NCI-H446 (cell line): Measurements from ENCODE around the gene PFN3.
"Not testable (repeated sequence)": the region's sequence is repeated elsewhere in the genome, so short reads cannot be mapped to it uniquely, and the experiment has no call there.

Experiments
- DNase-seq, 2 experiments: peaks; one replicate each; lab custom pipeline; 2025; lab: John Stamatoyannopoulos, UW

PFN3 gene

GRCh38 chr5:177425801-177426565, 25.5 kb upstream of the PFN3 start:
- DNase-seq: peak; percentile 98 to 100

GRCh38 chr5:177425196-177425800, 24.8 kb upstream of the PFN3 start:
- DNase-seq: no peak

DNA sequence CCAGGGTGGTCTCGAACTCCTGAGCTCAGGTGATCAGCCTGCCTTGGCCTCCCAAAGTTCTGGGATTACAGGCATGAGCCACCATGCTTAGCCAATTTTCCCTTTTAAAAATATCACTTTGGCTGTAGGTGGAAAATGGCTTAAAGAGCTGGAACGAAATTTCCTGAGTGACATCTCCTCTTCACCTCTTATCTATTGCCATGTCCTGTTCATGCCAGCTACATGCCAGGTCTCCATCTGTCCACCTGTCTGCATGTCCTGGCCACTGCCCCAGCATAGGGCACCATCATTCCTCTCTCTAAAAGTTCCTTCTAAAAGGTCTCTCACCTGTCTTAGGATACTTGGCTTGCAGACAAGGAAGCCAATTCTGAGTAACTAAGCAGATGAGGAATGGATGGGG, 23.2 kb upstream of the PFN3 start:
- DNase-seq: no peak

- no peak for DNase-seq
These were observed 20.8 kb upstream of the PFN3 start for GRCh38 chr5:177421062-177421798.

GRCh38 chr5:177420472-177420871, 20.0 kb upstream of the PFN3 start:
- DNase-seq: not testable (repeated sequence)

DNA sequence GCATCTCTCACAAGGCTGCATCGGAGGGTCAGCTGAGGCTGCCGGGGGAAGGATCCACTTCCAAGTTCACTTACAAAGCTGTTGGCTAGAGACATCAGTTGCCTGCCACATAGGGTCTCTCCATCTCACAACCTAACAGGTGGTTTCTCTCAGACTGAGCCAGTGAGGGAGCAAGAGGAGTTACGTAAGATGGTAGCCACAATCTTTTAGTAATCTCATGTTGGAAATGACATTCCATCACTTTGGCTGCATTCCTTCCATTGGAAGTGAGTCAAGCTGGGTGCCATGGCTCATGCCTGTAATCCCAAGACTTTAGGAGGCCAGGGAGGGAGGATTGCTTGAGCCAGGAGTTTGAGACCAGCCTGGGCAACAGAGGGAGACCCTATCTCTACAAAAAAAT, 18.6 kb upstream of the PFN3 start:
- DNase-seq: no peak

- DNase-seq: not testable (repeated sequence)
These were observed 16.6 kb upstream of the PFN3 start for GRCh38 chr5:177417081-177417480.

- no peak for DNase-seq
These were observed 14.0 kb upstream of the PFN3 start for GRCh38 chr5:177414481-177414880.

DNA sequence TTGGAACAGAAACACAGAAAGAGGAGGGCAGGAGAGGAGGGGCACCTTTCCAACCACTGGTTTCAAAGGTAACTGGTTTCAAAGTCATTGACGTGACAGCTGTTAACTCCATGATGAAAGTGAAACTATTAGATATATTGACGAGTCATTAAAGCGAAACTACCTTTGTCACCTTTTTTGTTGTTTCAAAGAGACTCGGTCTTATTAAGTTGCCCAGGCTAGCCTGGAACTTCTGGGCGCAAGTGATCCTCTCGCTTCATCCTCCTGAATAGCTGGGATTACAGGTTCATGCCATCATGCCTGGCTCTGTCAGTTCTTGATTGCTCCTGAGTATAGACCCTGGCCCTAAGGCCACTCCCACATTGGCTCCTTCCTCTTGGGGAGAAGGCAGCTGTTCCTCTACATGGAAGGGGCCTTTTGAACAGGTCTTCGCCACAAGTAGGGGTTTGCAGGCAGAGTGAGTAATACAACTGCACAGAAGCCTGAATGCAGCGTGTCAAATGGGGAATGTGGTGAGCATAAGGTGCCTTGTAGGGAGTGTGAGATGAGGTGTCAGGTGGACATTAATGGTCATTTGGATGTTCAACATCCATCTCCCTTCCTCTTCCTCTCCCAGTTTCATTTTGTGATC, 12.3 kb upstream of the PFN3 start:
- no peak for DNase-seq

- DNase-seq: no peak
These were observed 10.1 kb upstream of the PFN3 start for GRCh38 chr5:177410575-177410974.

- DNase-seq: no peak
These were observed 8.8 kb upstream of the PFN3 start, which contains the start of gene F12 for GRCh38 chr5:177409043-177409801. F12 (minus strand) TSS chr5:177409564; CDS start chr5:177409527, 37 bp downstream.

DNA sequence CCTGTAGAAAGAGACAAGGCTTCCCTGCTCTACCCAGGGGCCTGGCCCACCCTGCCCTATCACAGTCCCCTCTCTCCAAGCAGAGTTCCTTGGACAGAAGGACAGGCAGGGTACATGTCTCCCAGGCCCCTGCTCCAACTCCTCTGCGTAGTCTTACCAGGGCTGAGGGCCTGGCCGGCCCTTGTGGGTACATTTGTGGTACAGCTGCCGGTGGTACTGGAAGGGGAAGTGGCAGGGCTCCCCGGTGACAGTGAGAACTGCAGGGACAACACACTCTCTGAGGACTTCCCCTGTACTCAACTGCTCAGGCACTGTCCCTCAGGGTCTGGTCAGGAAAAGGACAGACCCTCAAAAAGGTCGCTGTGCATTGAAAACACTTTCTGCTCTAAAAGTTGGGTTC, 5.3 kb upstream of the PFN3 start:
- no peak for DNase-seq

DNA sequence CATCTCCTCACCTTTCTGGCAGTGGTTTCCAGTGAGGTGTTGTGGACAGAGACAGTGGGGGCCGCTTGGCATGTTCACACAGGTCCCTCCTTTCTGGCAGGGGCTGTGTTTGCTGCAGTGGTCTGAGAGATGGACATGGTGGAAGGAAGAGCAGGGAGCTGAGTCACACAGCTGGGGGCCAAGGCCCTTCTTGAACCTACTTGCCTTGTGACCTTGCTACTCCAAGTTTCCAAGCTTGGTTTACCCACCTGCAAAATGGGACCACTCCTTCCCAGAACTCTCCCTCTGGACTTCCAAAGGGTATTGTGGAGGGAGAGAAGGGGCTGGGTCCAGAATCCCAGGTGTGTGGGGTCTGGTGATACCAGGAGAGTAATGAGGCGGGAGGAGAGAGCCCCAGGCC, 4.9 kb upstream of the PFN3 start:
- no peak for DNase-seq

DNA sequence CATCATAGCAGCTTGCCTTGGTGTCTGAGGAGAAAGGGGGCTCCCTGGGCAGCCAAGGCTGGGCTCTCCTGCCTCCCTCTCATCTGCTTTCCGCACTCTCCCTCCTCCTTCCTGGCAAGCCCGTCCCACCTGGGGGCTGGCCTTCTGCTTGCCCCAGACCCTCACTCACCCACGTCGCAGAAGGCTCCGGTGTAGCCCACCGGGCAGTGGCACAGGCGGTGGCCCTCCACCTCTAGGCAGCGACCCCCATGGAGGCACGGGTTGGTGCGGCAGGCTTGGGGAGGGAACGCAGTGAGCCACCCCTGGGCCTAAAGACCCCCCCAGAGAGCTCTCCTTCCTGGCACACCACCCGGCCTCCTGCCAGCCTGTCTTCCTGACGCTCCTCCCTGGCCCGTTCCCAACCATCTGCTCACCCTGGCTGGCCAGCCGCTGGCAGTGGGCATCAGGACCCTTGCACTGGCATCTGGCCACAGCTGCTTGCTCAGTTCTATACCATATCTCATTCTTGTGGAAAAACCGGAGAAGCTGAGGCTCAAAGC, 4.2 kb upstream of the PFN3 start:
- DNase-seq: peak; percentile 16 to 76

DNA sequence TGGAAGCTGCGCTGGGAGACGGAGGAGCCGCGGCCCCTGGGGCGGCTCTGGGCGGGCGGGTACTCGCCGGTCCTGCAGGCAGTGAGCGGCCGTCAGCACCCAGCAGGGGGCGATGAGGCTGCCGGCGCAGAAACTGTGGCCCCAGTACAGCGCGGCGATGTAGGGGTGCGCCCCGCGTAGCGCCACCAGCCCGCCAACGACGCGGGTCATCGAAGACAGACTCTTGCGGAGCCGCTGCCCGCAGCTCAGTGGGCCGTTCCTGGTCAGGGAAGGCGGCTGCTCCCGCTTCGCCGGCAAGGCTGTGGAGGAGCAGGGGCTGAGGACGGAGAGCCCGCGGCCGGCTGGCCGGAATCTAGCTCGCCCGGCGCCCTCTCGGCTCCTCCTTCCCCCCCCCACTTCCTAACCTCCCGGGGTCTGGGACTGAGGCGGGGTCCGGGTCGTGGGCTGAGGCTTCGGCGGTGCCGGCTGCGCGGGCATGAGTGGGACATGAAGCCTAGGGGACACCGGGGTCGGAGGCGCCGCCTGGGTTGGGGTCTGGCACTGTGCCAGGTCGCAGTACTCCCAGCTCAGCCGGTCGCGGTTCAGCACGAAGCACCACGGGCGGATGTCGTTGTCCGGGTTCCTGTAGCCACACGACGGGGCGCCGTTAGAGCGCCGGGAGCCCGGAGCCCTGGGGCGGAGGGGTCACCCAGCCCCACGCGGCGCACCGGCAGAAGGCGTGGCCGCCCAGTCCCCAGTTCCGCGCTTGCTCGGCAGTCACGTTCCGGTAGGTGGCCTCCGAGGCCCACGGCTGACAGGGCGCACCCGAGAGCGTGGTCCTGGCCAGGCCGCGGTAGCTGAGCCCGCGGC, 3.6 kb upstream of the PFN3 start:
- peak in 1 of 2 experiments; percentile 80 for DNase-seq

DNA sequence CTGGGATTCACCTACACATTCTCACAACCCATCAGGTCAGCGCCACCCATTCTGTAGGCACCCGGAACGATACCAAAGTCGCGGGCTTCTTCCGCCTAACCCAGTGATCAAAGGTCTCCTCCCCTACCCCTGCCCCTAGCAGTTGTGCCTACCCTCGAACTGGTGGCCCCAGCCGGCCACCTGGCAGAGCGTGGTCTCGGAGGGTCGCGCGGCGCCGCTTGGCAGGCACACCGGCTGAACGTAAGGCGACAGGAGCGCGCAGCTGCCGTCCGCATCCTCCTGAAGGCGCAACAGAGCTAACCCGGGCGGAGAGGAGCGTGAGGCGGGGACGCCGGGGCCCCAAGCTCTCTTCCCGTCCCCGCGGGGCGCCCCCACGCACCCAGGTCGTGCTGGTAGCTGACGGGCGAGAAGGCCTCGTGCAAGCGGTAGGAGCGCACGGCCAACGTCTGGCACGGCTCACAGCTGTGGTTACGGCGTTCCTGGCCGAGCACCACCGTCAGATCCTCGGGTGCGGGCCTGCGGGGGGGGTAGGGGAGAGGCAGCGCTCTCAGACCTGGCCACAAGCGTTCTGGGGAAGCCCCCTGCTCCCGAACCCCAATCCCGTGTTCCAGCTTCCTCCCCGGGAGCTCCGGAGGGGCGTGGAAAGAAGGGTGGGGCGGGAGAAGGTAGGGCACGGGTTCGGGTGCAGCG, 2.8 kb upstream of the PFN3 start:
- no peak for DNase-seq

DNA sequence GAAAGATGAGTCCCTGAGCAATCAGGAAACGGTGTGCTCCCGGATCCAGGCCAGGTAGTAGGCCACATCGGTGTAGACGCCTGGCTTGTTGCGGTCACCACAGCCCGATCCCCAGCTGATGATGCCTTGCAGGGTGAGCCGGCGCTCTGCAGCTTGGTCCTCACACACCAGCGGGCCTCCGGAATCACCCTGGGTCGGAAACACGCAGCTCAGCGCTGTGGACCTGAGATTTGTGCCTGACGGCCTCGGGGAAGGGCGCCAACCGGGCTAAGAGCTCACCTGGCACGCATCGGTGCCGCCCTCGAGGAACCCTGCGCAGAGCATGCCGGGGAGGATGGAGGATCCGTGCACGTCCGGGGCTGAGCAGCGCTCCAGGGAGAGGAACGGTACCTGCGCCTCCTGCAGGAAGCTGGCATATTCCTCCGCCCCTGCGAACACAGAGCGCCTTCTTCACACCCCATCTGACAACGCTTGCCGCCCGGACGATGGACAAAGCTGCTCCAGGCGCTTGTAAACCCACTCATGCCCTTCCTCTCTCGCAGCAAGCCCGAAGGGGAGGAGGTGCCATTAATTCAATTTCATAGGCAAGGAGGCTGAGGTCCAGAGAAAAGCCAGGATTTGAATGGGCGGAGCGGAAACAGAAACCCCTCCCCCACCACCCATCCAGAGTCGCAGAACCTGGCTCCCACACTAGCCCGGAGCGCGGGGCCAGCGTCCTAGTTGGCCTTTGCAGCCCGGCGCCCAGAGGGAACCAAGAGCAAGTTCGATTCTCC, 2.0 kb upstream of the PFN3 start:
- DNase-seq: no peak

GRCh38 chr5:177397875-177398390, 2.5 kb downstream of the PFN3 start:
- no peak for DNase-seq

DNA sequence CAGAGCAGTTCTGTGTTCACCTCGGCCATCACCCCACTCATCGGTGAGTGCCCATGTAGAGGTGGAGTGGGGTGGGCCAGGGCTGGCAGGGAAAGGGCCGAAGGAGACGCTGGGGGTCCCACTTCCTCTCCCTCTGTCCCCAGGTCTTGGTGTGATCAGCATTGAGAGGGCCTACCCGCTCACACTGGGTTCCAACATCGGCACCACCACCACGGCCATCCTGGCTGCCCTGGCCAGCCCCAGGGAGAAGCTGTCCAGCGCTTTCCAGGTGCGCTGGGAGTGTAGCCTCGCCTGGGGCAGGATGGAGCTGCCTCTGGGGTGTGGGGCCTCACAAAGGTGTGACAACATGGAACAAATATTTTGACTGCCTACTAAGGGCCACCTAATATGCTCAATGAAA, 3.7 kb downstream of the PFN3 start:
- no peak for DNase-seq
